Lung (tissue), 12 donors: Measurements from ENCODE around the gene TMEM107. TPM values are rescaled to one million over a fixed set of nuclear protein-coding genes. Genes with fewer than 3 reads are reported as not detected.
A peak's percentile ranks its signal among the peaks of the same experiment; 100 is the strongest.

Experiments
- ATAC-seq: fragments of 200-7000 bp; cut with Tn5 transposase; one replicate; pipeline ENCODE4 v1.9.1; 2020; ENCODE audit warnings: moderate number of reproducible peaks; ENCODE audit not compliant: insufficient read depth, low FRiP score
- DNase-seq, 3 donors: peaks; one replicate each; pipeline ENCODE4 v3.0.0-alpha.2; 2013 to 2017
- H3K27ac ChIP-seq, 2 donors: one replicate each; pipeline ENCODE4 v1.5.1; 2013; ENCODE audit warnings: mild to moderate bottlenecking in 2 of 2, moderate library complexity in 2 of 2, control low read depth in 1 of 2, inconsistent platforms in 1 of 2, low read depth in 1 of 2, low read length in 1 of 2
- H3K27me3 ChIP-seq, 3 donors: one replicate each; pipeline ENCODE4 v1.5.1; 2013; ENCODE audit warnings: low read length in 2 of 3; ENCODE audit not compliant: control insufficient read depth in 3 of 3, insufficient read depth in 3 of 3
- H3K36me3 ChIP-seq, 4 donors: one replicate each; pipeline ENCODE4 v1.5.1; 2013; ENCODE audit warnings: low read length in 4 of 4, mild to moderate bottlenecking in 1 of 4, moderate library complexity in 1 of 4; ENCODE audit not compliant: control insufficient read depth in 4 of 4, insufficient read depth in 4 of 4
- H3K4me1 ChIP-seq, 5 donors: one replicate each; pipeline ENCODE4 v1.5.1; 2013; ENCODE audit warnings: low read length in 5 of 5, mild to moderate bottlenecking in 2 of 5, moderate library complexity in 1 of 5; ENCODE audit not compliant: control insufficient read depth in 5 of 5, insufficient read depth in 5 of 5
- H3K4me3 ChIP-seq: one replicate; pipeline ENCODE4 v1.5.1; 2013; ENCODE audit warnings: mild to moderate bottlenecking, control low read depth, moderate library complexity
- H3K9ac ChIP-seq, 2 donors: one replicate each; pipeline ENCODE4 v1.5.1; 2013; ENCODE audit warnings: low read length in 2 of 2, control low read depth in 1 of 2; ENCODE audit not compliant: insufficient read depth in 1 of 2
- H3K9me3 ChIP-seq, 4 donors: one replicate each; pipeline ENCODE4 v1.5.1; 2013; ENCODE audit warnings: low read length in 3 of 4, mild to moderate bottlenecking in 1 of 4, moderate library complexity in 1 of 4; ENCODE audit not compliant: control insufficient read depth in 4 of 4, insufficient read depth in 3 of 4
- CTCF ChIP-seq: IDR thresholded peaks from 2 replicates; pipeline ENCODE4 v1.5.1; 2012; ENCODE audit warnings: mild to moderate bottlenecking; ENCODE audit errors: control extremely low read depth, extremely low read depth
- WGBS, 2 donors: extraction: QIAGEN DNeasy Blood & Tissue Kit; methylation state at CpG; one replicate each; pipeline ENCODE4 v1.1.7; 2013; 5-methylcytosine and 5-hydroxymethylcytosine counted together
- polyA plus RNA-seq, 2 donors: library from polyadenylated mRNA; stranded (reverse); fragments of 200-250 nt; gene quantifications; one replicate each; pipeline ENCODE4 v1.2.1, GENCODE V29; 2013
- total RNA-seq, 2 donors: library from RNA; depleted of rRNA in 1 of 2; stranded (reverse); fragments of >200 nt in 1 of 2; gene quantifications; one replicate each; pipeline ENCODE4 v1.2.1, GENCODE V29; 2014 to 2021
- donor health status: control.
- donor health status: control.
- donor health status: Bipolar disorder and iron deficiency.
- donor health status: healthy.
- donor health status: DM: yes; HTN: yes; CAD: no.

TMEM107 gene
- total and polyA plus RNA-seq, 4 donors: 13.2 to 33.1 (median 21.7) TPM

- Histone ChIP-seq H3K36me3 (peaks cover 0 to 6% (median 2%) of the 10 kb centered on the region in 4 donors), H3K4me3 (peak overlapping the region; percentile 14), H3K9me3 (no peaks in the 10 kb centered on the region), H3K27me3 (no peaks in the 10 kb centered on the region), H3K4me1 (peaks cover 2 to 23% (median 5%) of the 10 kb centered on the region in 5 donors), H3K9ac (peak overlapping the region; percentile 87 to 99), H3K27ac (peak overlapping the region; percentile 96 to 98)
- ATAC-seq: peak; percentile 70
- WGBS, 2 donors: 0% methylated on average over 49 of the region's 49 CpGs
- TF ChIP-seq CTCF: no peak
- DNase-seq: peak; percentile 95 to 96 (median 96)
These were observed 46.6 kb upstream of the TMEM107 start for GRCh38 chr17:8222630-8223355.

- 0 to 1% methylated on average over 9 of the region's 9 CpGs for WGBS, 2 donors
- H3K9me3 ChIP-seq: no peaks in the 10 kb centered on the region
- ATAC-seq (no peak), DNase-seq (no peak)
- peak overlapping the region; percentile 96 to 98 for H3K27ac ChIP-seq
- H3K4me1 ChIP-seq: peaks cover 1 to 20% (median 5%) of the 10 kb centered on the region in 5 donors
- H3K27me3 ChIP-seq: no peaks in the 10 kb centered on the region
- peaks cover 0 to 3% (median under 1%) of the 10 kb centered on the region in 4 donors for H3K36me3 ChIP-seq
- peak overlapping the region in 1 of 2 donors; percentile 99 for H3K9ac ChIP-seq
- peak overlapping the region; percentile 14 for H3K4me3 ChIP-seq
- no peak for TF ChIP-seq CTCF
These were observed 46.1 kb upstream of the TMEM107 start for GRCh38 chr17:8222380-8222629.

- Histone ChIP-seq H3K27me3 (no peaks in the 10 kb centered on the region), H3K9ac (peak overlapping the region; percentile 47 to 99), H3K4me1 (peaks cover 0 to 16% (median 5%) of the 10 kb centered on the region in 5 donors), H3K27ac (peak overlapping the region; percentile 96 to 98), H3K36me3 (peaks cover 0 to 3% (median 0%) of the 10 kb centered on the region in 4 donors), H3K9me3 (no peaks in the 10 kb centered on the region), H3K4me3 (peak overlapping the region; percentile 65)
- WGBS, 2 donors: 0 to 1% methylated on average over 40 of the region's 40 CpGs
- no peak for TF ChIP-seq CTCF
- DNase-seq (peak; percentile 94 to 99 (median 98)), ATAC-seq (peak; percentile 36)
These were observed 45.6 kb upstream of the TMEM107 start for GRCh38 chr17:8221663-8222379.
